Daoy (cell line): ENCODE measurements around the gene SUFU. TPM values are rescaled to one million over a fixed set of nuclear protein-coding genes. Genes with fewer than 3 reads are reported as not detected.
"Not testable (repeated sequence)": the region's sequence is repeated elsewhere in the genome, so short reads cannot be mapped to it uniquely, and the experiment has no call there.

Source experiments
- DNase-seq: peaks from one replicate; pipeline ENCODE4 v3.0.0-alpha.2; 2015; ENCODE audit warnings: low read depth
- total RNA-seq: library from RNA; depleted of rRNA; stranded (reverse); fragments of >200 nt; shearing (Covaris generic); gene quantifications from 2 replicates; pipeline ENCODE4 v1.2.3, GENCODE V29; 2014

SUFU gene
- total RNA-seq, 1 experiment from 2014 or later, result 0.40 TPM

GRCh38 chr10:102479651-102480050 lies 24.1 kb upstream of the SUFU start:
- DNase-seq, result no peak

GRCh38 chr10:102480396-102480795 lies 23.4 kb upstream of the SUFU start:
- DNase-seq, result no peak

GRCh38 chr10:102484021-102484420 lies 19.8 kb upstream of the SUFU start:
- DNase-seq, result no peak

GRCh38 chr10:102485093-102485784 lies 18.5 kb upstream of the SUFU start:
- no peak for DNase-seq

GRCh38 chr10:102491136-102491535 lies 12.6 kb upstream of the SUFU start:
- DNase-seq, result no peak

GRCh38 chr10:102492344-102492939 lies 11.3 kb upstream of the SUFU start:
- DNase-seq, result no peak

- DNase-seq, result no peak
Observed at GRCh38 chr10:102492983-102493382, 10.8 kb upstream of the SUFU start.

- DNase-seq, result no peak
Observed at GRCh38 chr10:102493771-102494170, 10.0 kb upstream of the SUFU start.

GRCh38 chr10:102497545-102497944 lies 6.2 kb upstream of the SUFU start:
- DNase-seq, result no peak

- DNase-seq, result no peak
Observed at GRCh38 chr10:102499356-102499755, 4.4 kb upstream of the SUFU start.

- DNase-seq, result not testable (repeated sequence)
Observed at GRCh38 chr10:102500686-102501085, 3.1 kb upstream of the SUFU start.

- DNase-seq, result no peak
Observed at GRCh38 chr10:102501201-102502028, 2.4 kb upstream of the SUFU start.

- peak; percentile 98 for DNase-seq
Observed at GRCh38 chr10:102502029-102502336, 1.8 kb upstream of the SUFU start.

GRCh38 chr10:102502337-102503151 lies 1.2 kb upstream of the SUFU start, which contains the start of gene ACTR1A:
Gene ACTR1A (minus strand): TSS chr10:102502712. CDS start chr10:102502647, 65 bp downstream.
- DNase-seq, result peak; percentile 96

- DNase-seq, result peak; percentile 13
Observed at GRCh38 chr10:102504179-102504975, 605 bp downstream of the SUFU start.

GRCh38 chr10:102504976-102505300 lies 1.2 kb downstream of the SUFU start:
- no peak for DNase-seq

GRCh38 chr10:102505462-102506115 lies 1.8 kb downstream of the SUFU start:
- no peak for DNase-seq

GRCh38 chr10:102507521-102507920 lies 3.7 kb downstream of the SUFU start:
- DNase-seq, result no peak

- no peak for DNase-seq
Observed at GRCh38 chr10:102508506-102508905, 4.7 kb downstream of the SUFU start.

- DNase-seq, result peak; percentile 11
Observed at GRCh38 chr10:102509387-102509786, 5.6 kb downstream of the SUFU start.
